NB4 (cell line): ENCODE results near the gene HEMGN.

Experiments used
- POLR2A ChIP-seq: IDR thresholded peaks from 2 replicates; pipeline ENCODE4 v1.6.1; 2011; ENCODE audit warnings: mild to moderate bottlenecking; ENCODE audit not compliant: insufficient read length; ENCODE audit errors: extremely low read depth
- TF ChIP-seq, protein P1 (sequence below): IDR thresholded peaks from one replicate; pipeline ENCODE4 v1.5.1; 2012; ENCODE audit warnings: low read depth, low read length

DNA sequence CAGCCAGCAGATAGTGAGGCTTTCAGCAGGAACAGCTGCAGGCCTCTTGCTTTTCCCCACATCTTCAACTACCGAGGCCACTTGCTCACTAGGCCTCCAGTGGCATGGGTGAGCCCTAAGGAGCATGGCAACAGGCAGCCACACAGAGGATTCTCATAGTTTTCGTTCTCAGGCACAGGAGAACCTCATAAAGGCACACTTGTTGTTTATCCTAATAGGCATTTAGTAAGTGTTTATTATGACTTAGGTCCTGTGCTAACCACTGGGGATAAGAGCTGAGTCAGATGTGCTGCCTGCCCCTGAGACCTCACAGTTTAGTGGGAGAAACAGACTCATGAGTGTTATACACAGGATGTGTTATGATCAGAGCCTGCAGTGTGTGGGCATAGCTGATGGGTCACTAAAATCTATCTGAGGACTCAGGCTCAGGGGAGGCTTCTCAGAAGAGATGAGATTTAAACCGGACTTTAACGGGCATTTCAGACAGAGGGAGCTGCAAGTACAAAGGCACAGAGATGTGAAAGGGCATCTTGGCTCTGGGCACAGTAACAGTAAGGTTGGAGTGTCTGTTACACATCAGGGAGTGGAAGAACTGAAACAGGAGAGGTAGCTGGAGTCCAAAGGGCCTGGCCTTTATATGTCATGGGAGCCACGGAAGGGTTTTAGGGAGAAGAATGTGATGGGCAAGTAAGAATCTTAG is 21.0 kb upstream of the HEMGN start:
- TF ChIP-seq, protein P1, sequence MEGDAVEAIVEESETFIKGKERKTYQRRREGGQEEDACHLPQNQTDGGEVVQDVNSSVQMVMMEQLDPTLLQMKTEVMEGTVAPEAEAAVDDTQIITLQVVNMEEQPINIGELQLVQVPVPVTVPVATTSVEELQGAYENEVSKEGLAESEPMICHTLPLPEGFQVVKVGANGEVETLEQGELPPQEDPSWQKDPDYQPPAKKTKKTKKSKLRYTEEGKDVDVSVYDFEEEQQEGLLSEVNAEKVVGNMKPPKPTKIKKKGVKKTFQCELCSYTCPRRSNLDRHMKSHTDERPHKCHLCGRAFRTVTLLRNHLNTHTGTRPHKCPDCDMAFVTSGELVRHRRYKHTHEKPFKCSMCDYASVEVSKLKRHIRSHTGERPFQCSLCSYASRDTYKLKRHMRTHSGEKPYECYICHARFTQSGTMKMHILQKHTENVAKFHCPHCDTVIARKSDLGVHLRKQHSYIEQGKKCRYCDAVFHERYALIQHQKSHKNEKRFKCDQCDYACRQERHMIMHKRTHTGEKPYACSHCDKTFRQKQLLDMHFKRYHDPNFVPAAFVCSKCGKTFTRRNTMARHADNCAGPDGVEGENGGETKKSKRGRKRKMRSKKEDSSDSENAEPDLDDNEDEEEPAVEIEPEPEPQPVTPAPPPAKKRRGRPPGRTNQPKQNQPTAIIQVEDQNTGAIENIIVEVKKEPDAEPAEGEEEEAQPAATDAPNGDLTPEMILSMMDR, result no peak
- no peak for TF ChIP-seq POLR2A
